ENCODE measurements around the gene MICAL2.

GRCh38 chr11:12074529-12075195 is 35.7 kb upstream of the MICAL2 start:
- TF ChIP-seq PHF8 (IDR thresholded peaks at IDR 0.05; ENCODE audit: borderline replicate concordance, low read depth) (no peak), CTCF (IDR thresholded peaks at IDR 0.05) (no peak), POLR2A (IDR thresholded peaks at IDR 0.05; ENCODE audit: low read length) (no peak), KDM1A (IDR thresholded peaks at IDR 0.05; ENCODE audit: low read depth) (no peak), NR3C1 (IDR thresholded peaks at IDR 0.05) (no peak), ZNF302 (CRISPR knock-in tag; IDR thresholded peaks at IDR 0.05) (no peak), EHMT2 (IDR thresholded peaks at IDR 0.05; ENCODE audit: low read depth) (no peak), EP300 (IDR thresholded peaks at IDR 0.05) (no peak)
- TF ChIP-seq, protein P1, sequence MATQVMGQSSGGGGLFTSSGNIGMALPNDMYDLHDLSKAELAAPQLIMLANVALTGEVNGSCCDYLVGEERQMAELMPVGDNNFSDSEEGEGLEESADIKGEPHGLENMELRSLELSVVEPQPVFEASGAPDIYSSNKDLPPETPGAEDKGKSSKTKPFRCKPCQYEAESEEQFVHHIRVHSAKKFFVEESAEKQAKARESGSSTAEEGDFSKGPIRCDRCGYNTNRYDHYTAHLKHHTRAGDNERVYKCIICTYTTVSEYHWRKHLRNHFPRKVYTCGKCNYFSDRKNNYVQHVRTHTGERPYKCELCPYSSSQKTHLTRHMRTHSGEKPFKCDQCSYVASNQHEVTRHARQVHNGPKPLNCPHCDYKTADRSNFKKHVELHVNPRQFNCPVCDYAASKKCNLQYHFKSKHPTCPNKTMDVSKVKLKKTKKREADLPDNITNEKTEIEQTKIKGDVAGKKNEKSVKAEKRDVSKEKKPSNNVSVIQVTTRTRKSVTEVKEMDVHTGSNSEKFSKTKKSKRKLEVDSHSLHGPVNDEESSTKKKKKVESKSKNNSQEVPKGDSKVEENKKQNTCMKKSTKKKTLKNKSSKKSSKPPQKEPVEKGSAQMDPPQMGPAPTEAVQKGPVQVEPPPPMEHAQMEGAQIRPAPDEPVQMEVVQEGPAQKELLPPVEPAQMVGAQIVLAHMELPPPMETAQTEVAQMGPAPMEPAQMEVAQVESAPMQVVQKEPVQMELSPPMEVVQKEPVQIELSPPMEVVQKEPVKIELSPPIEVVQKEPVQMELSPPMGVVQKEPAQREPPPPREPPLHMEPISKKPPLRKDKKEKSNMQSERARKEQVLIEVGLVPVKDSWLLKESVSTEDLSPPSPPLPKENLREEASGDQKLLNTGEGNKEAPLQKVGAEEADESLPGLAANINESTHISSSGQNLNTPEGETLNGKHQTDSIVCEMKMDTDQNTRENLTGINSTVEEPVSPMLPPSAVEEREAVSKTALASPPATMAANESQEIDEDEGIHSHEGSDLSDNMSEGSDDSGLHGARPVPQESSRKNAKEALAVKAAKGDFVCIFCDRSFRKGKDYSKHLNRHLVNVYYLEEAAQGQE (IDR thresholded peaks at IDR 0.05) = no peak
- TF ChIP-seq, protein P2, sequence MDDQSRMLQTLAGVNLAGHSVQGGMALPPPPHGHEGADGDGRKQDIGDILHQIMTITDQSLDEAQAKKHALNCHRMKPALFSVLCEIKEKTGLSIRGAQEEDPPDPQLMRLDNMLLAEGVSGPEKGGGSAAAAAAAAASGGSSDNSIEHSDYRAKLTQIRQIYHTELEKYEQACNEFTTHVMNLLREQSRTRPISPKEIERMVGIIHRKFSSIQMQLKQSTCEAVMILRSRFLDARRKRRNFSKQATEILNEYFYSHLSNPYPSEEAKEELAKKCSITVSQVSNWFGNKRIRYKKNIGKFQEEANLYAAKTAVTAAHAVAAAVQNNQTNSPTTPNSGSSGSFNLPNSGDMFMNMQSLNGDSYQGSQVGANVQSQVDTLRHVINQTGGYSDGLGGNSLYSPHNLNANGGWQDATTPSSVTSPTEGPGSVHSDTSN (IDR thresholded peaks at IDR 0.05) = no peak

Data from A549 (cell line).